ENCODE data around the gene ATG7. TPM values are rescaled to one million over a fixed set of nuclear protein-coding genes. Genes with fewer than 3 reads are reported as not detected.
"Not testable (repeated sequence)": the region's sequence is repeated elsewhere in the genome, so short reads cannot be mapped to it uniquely, and the experiment has no call there.

ATG7 gene
- polyA plus RNA-seq, 6 donors from 2014 or later, result 15.5 to 36.9 (median 18.4) TPM

DNA sequence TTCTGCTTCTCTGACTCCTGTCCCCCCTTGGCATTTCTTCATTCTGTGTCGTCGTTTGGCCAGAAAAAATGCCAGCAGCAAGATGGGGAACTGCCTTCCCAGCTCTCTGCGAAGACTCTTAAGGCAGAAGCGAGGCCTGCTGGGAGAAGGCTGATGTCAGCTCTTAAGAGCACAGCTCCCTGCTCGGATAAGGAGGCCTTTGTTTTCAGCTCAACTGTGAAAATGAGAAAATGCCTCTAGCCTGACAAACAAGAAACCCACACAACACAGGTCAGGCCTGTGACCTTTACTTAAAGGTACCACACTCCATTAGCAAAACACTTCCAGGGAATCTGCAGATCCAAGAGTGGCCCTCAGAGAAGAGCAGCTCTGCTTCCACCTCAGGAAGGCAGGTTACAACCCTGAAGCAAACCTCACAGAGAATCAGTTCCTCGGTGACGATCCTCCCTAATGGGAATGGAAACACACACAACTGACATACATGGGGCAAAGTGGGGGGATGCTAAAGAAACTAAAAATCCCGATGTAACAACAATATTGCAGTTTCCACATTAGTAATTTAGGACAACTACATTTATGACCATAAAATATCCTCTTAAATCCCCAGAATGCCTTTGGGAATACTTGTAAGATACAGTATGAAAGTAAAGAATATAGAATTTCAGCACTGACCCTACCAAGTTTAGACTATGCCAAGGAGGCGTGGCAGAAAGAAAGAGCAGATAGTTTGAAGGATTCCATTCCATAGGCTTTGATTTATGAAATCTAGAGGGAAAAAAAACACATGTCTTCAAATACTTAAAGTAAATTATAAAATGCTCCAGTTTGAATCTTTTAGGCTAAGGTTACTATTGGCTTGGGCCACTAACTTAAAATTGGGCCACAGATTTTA is 319.4 kb downstream of the ATG7 start:
- H3K36me3 Mint-ChIP-seq, result peaks cover 18 to 25% of the 10 kb centered on the region in 2 donors
- no peaks in the 10 kb centered on the region for H3K27me3 Mint-ChIP-seq
- H3K27ac Mint-ChIP-seq, result no peak overlapping the region
- H3K4me1 Mint-ChIP-seq, result peaks cover 30 to 43% (median 36%) of the 10 kb centered on the region in 3 donors
- ATAC-seq (ENCODE audit: low read depth in 2 of 2) (no peak), DNase-seq (no peak)
- H3K9me3 Mint-ChIP-seq, result peaks cover 0 to 3% (median 0%) of the 10 kb centered on the region in 7 donors
- H3K4me3 Mint-ChIP-seq, result no peak overlapping the region

DNA sequence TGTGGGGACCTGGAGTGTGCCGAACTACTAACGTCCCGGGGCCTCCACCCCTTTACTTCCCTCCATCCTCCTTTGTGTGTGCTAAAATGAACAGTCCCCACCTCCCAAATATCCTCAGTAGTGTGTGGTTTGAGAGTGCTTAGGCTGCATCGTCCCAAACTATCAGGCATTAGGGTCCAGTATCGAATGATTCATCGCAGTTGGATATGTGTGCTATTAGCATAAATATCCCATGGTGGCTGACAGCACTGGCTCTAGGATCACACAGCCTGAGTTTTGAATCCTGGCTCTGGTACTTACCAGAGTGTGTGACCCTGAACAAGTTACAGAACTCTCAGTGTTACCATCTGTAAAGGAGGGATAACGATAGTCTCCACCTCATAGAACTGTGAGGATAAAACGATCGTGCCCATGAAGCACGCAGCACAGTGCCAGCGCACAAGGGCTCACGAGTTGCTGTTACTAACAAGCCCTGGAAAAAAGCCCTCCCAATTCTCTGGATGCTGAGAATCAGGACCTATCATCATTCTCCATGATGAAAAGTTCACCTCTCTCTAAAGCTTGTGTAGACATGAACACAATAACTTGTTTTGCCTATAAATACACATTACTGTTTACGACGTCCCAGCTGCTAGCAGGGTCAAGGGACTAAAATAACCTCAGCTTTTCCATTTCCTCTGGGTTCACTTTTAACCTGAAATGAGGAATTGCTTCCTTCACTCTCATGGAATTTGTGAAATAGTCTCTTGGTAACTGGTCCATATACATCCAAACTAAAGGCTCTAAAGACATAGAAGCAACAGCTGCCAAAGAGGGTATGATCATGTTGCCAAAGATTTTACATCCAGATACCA is 320.5 kb downstream of the ATG7 start:
- ATAC-seq (ENCODE audit: low read depth in 2 of 2), result no peak
- no peaks in the 10 kb centered on the region for H3K27me3 Mint-ChIP-seq
- no peak for DNase-seq
- H3K4me3 Mint-ChIP-seq, result no peak overlapping the region
- peaks cover 30 to 43% (median 36%) of the 10 kb centered on the region in 3 donors for H3K4me1 Mint-ChIP-seq
- peak overlapping the region in 1 of 6 donors; percentile 3 for H3K27ac Mint-ChIP-seq
- H3K9me3 Mint-ChIP-seq, result peaks cover 0 to 3% (median 0%) of the 10 kb centered on the region in 7 donors
- peaks cover 18 to 20% of the 10 kb centered on the region in 2 donors for H3K36me3 Mint-ChIP-seq

DNA sequence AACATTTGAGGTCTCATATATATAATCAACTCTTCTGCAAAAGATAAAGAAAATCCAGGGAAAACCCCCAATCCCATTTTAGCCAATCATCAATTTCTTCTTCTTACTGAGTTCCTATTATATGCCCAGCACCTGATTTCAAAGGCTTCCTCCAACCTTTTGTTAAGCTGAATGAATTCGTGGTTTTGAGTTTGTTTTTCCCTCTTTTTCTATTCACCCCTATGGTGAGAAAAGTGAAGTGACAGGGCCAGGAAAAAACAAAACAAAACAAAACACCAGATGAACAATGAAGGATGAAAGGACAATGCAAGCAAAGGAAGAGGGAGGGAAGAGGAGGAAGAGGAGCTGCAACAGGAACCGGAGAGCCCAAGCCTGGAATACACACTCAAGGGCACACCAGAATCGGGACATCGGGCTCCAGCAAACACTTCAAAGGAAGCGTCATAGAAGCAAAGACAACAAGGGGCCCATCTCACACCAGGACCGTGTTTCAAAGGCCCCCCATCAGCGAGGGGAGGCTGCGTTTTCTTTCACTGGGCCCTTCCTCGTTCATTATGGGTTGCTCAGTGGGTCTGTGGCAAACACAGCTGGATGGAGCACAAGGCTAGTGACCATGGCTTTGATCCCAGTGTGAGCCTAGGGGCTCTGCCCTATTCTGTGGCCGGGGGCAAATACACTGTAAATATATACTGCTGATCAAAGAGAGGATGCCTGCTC is 321.3 kb downstream of the ATG7 start:
- Mint-ChIP-seq H3K9me3 (peaks cover 0 to 3% (median 0%) of the 10 kb centered on the region in 7 donors), H3K4me3 (no peak overlapping the region), H3K4me1 (peaks cover 28 to 44% (median 35%) of the 10 kb centered on the region in 3 donors), H3K36me3 (peaks cover 15 to 16% of the 10 kb centered on the region in 2 donors), H3K27ac (peak overlapping the region in 3 of 6 donors; percentile 3 to 53 (median 13)), H3K27me3 (no peaks in the 10 kb centered on the region)
- no peak for DNase-seq
- ATAC-seq (ENCODE audit: low read depth in 2 of 2), result no peak

DNA sequence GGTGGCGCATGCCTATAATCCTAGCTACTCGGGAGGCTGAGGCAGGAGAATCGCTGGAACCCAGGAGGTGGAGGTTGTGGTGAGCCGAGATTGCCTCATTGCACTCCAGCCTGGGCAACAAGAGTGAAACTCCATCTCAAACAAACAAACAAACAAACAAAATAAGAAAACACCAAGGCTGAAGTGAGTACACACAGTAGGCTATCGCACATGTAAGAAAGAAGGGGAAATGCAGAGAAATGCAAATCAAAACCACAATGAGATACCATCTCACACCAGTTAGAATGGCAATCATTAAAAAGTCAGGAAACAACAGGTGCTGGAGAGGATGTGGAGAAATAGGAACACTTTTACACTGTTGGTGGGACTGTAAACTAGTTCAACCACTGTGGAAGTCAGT is 322.8 kb downstream of the ATG7 start:
- DNase-seq; H3K27me3 Mint-ChIP-seq; ATAC-seq (ENCODE audit: low read depth in 2 of 2); H3K9me3 Mint-ChIP-seq; H3K4me3 Mint-ChIP-seq: not testable (repeated sequence)
- H3K36me3 Mint-ChIP-seq, result peaks cover 9 to 11% of the 10 kb centered on the region in 2 donors
- H3K4me1 Mint-ChIP-seq, result peaks cover 23 to 42% (median 32%) of the 10 kb centered on the region in 3 donors
- H3K27ac Mint-ChIP-seq, result peak overlapping the region in 1 of 6 donors; percentile 63

DNA sequence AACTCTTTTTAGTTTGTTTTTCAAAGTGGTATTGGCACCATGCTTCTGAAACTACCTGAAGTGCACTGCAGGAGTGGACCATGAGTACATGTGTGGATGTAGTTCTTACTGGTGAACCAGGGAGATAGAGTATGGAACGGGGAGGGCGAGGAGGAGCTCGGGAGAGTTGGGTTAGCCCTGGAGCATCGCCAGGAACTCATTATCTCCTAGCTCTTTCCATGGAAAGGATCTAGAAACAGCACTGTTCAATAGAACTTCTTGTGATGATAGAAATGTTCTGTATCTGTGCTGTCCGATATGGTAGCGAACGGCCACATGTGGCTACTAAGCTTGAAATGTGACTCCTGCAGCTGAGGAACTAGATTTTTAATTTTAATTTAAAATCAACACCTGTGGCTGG is 324.2 kb downstream of the ATG7 start:
- Mint-ChIP-seq H3K36me3 (peaks cover 16 to 19% of the 10 kb centered on the region in 2 donors), H3K9me3 (peaks cover 0 to 3% (median 0%) of the 10 kb centered on the region in 7 donors), H3K4me1 (peaks cover 31 to 44% (median 34%) of the 10 kb centered on the region in 3 donors), H3K27me3 (no peaks in the 10 kb centered on the region), H3K4me3 (no peak overlapping the region), H3K27ac (peak overlapping the region in 3 of 6 donors; percentile 6 to 75 (median 33))
- DNase-seq (no peak), ATAC-seq (ENCODE audit: low read depth in 2 of 2) (no peak)

DNA sequence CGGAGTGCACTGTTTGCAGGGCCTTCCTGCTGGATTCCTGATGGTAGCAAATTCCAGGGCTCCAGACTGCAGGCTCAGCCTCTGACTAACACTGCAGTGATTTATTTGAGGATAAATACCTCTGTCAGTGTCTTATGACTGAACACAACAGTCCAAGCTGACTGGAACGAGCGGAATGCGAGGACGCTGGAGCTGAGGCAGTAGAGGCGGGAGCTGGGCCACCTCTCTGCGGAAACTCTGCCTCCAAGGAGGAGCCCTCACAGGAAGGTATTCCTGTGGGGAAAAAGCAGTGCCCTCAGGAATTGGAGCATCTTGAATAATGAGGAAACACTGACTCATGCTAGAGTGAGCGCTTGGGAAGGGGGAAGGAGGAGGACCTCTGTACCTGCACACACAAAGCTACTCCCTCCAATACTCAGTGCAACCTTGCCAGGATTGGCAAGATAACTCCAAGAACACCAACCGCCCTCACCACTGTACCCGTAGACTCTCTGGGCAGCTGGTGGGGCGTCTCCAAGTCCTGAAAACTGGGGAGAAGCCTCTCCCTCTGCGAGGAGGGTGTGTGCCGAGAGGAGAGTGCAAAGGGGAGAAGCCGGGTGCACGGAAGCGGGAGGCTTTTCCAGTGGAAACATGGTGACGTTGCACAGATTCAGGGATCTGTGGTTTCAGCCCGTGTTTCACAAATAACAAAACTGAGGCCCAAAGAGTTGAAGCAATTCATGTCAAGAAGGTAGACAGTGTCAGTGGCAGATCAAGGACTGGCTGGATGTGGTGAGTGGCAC is 328.5 kb downstream of the ATG7 start:
- ATAC-seq (ENCODE audit: low read depth in 2 of 2) (no peak), DNase-seq (no peak)
- peak overlapping the region; percentile 81 to 95 (median 90) for H3K27ac Mint-ChIP-seq
- H3K9me3 Mint-ChIP-seq, result no peaks in the 10 kb centered on the region
- peak overlapping the region in 6 of 8 donors; percentile 8 to 71 (median 40) for H3K4me3 Mint-ChIP-seq
- H3K36me3 Mint-ChIP-seq, result peaks cover 12 to 16% of the 10 kb centered on the region in 2 donors
- no peaks in the 10 kb centered on the region for H3K27me3 Mint-ChIP-seq
- peaks cover 33 to 40% (median 34%) of the 10 kb centered on the region in 3 donors for H3K4me1 Mint-ChIP-seq

DNA sequence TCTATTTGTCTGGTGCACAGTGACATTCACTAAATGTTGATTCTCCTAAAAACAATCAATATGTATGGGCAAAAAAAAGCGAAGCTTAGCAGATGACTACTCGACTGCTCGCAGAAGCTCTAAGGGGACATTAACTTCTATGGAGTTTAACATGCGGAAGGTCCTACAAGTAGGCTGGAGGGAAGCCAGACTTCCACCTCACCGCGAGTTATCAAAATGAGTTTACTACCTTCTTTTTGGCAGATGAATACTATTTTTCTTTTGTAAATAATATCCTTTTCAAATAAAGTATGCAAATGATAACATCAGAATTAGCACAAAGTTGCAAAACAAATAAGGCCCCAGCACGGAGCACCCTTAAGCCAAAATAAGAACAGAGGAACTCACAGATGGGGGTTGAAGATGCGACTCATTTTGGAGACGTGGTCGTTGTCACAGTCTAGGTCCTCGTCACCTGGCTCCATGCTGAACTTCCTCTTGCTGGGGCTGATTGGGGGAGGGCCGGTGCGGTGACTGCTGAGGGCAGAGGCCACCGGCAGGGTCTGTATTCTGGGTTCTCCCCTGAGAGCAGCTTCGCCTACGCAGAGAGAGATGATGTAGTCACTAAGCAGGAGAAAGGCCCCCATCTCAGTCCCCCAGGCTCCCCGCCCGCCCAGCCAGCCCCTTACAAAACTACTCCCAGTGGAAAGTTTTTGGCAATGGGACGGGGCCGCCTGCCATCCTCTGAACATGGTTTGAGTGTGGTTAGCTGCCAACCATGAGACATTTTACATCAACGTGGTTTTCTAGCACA is 329.4 kb downstream of the ATG7 start:
- DNase-seq (peak; percentile 73), ATAC-seq (ENCODE audit: low read depth in 2 of 2) (peak; percentile 99)
- no peaks in the 10 kb centered on the region for H3K9me3 Mint-ChIP-seq
- H3K36me3 Mint-ChIP-seq, result peaks cover 12% of the 10 kb centered on the region in 2 donors
- peaks cover 27 to 40% (median 34%) of the 10 kb centered on the region in 3 donors for H3K4me1 Mint-ChIP-seq
- no peaks in the 10 kb centered on the region for H3K27me3 Mint-ChIP-seq
- peak overlapping the region; percentile 86 to 98 (median 92) for H3K27ac Mint-ChIP-seq
- peak overlapping the region in 6 of 8 donors; percentile 52 to 79 (median 64) for H3K4me3 Mint-ChIP-seq

DNA sequence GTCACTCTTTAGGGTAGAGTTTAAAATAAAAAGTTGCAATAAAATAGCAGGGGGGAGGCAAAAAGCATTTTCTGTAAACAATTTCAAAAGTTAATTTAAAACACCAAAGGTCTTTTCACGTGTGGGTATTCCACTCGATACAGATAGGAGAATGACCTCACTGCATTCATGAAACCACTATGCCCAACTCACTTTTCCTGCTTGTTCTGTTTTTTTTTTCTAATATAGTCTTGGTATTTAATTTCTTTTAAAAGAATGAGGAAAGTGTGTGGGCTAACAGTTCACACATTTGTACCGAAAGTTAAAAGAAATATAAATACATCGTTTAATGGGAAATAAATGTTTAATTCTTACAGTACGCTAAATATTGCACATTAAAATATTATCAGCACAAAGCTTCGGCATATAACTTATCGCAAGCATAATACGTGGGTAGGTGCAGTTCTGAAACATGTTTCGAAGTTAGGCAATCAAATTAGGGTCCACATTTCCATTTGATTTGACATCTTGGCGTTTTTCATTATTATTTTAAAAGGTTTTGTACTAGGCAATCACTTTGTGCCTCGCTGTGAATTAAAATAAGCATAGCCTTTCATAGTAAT is 330.1 kb downstream of the ATG7 start:
- H3K27me3 Mint-ChIP-seq, result no peaks in the 10 kb centered on the region
- DNase-seq, result no peak
- H3K9me3 Mint-ChIP-seq, result no peaks in the 10 kb centered on the region
- peak overlapping the region in 3 of 8 donors; percentile 52 to 79 (median 56) for H3K4me3 Mint-ChIP-seq
- H3K36me3 Mint-ChIP-seq, result peaks cover 12% of the 10 kb centered on the region in 2 donors
- H3K4me1 Mint-ChIP-seq, result peaks cover 34 to 41% (median 40%) of the 10 kb centered on the region in 3 donors
- no peak for ATAC-seq (ENCODE audit: low read depth in 2 of 2)
- H3K27ac Mint-ChIP-seq, result peak overlapping the region; percentile 86 to 98 (median 92)

DNA sequence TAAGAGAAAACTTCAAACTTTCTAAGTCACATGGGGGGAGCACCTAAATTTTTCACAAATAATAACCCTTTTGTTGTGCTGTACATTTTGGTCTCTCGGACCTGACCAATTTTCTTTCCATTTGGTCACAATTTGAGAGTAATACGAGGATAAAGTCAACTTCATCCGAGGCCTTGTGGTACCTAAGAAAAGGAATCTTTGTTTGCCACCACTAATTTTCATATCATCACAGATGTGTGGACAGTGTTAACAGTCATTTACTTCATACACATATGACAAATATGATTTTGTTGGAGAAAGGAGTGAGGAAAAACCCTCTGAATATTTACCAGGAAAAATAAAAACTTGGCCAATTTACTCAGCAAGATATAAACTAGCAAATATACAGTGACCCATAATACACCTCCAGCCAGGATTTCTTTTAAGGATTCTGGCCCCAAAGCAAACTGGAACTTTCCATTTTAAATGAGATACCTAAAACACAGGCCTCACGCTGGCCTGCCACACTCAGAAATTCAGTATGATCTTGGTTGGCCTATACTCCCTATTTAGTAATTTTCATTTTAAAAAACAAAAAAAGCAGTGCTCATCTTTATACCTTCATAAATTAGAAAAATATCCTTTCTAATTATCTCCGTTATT is 330.8 kb downstream of the ATG7 start:
- peaks cover 34 to 42% (median 39%) of the 10 kb centered on the region in 3 donors for H3K4me1 Mint-ChIP-seq
- DNase-seq (no peak), ATAC-seq (ENCODE audit: low read depth in 2 of 2) (no peak)
- H3K9me3 Mint-ChIP-seq, result no peaks in the 10 kb centered on the region
- H3K27ac Mint-ChIP-seq, result peak overlapping the region in 4 of 6 donors; percentile 16 to 89 (median 68)
- no peak overlapping the region for H3K4me3 Mint-ChIP-seq
- H3K27me3 Mint-ChIP-seq, result no peaks in the 10 kb centered on the region
- H3K36me3 Mint-ChIP-seq, result peaks cover 7 to 12% of the 10 kb centered on the region in 2 donors

DNA sequence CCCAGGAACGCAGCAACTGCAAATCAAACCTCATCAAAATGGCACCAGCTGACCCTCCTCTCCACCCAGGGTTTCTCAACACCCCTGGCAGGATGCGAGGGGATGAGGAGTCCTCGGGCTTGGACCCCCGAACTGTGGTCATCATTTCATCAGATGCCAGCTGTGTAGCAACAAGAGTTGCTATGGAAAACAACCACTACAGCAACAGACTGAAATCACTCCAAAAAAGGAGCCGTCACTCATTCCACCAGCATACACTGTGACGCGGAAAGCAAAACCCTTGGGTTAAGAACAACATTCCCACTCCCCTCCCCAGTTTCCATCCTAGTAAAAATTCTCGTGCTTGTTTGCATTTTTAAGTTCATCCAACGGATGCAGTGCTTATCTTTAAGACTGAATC is 331.4 kb downstream of the ATG7 start:
- peak overlapping the region in 2 of 6 donors; percentile 86 to 89 for H3K27ac Mint-ChIP-seq

More for the DNA sequence above, 331.4 kb downstream of the ATG7 start:
- Mint-ChIP-seq H3K9me3 (no peaks in the 10 kb centered on the region), H3K4me3 (no peak overlapping the region), H3K4me1 (peaks cover 28 to 36% (median 33%) of the 10 kb centered on the region in 3 donors), H3K36me3 (peaks cover 7 to 12% of the 10 kb centered on the region in 2 donors), H3K27me3 (no peaks in the 10 kb centered on the region)
- DNase-seq, result no peak
- no peak for ATAC-seq (ENCODE audit: low read depth in 2 of 2)
